ENCODE data around the gene ARID2. TPM values are rescaled to one million over a fixed set of nuclear protein-coding genes. Genes with fewer than 3 reads are reported as not detected.

ARID2 gene
- total RNA-seq, 1 donor from 2014 or later = 41.9 TPM

DNA sequence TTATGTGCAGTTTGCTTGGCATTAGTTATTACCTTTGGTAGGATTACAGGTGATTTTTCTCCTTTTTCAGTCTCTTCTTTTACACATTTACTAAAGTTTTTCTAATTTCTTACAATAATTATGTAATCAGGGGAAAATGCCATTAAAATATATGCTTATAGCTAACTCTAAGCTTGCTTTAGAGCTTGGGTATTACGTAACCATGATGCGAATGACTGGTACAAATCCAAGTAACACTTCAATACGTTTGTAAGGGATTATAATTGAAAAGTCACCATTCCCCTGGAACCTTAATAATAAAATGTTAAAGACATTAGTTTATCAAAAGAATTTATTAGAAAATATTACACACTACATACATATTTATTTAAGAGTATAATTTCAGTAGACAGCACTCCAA, 189.3 kb downstream of the ARID2 start:
- DNase-seq (ENCODE audit: low spot score) = no peak

DNA sequence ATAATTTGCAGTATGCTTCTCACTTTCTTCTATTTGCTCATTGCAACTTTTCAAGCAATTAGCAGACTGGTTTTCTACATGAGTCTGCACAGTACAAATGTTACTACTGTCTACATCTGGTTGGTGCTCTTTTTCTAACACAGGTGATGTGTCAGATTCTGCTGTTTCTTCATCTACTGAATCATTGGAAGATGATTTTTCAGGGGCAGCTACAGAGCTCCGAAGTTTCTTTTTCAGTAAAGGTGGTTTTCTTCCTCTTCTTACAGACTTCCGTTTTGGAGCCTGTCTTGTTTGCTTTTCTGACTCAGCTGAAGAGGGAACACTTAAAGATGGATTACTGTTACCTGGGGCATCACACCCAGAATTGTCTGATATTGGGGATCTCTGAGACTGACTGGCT, 198.8 kb downstream of the ARID2 start:
- no peak for DNase-seq (ENCODE audit: low spot score)

DNA sequence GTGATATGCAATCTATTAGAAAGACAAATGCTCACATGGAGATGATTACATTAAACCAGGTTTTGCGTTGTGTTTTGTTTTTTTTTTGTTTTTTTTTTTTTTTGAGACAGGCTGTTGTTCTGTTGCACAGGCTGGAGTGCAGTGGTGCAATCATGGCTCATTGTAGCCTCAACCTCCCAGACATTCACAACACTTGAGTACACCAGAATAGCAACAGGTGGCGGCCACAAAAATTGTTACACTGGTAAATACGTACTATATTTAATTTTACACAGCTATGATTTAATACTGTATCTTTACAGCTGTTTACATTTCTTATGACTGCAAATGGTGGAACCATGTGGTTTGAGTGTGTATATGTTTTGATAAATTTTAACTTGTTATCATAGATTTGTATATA, 200.9 kb downstream of the ARID2 start:
- DNase-seq (ENCODE audit: low spot score) = no peak

- DNase-seq (ENCODE audit: low spot score) = peak; percentile 23
Observed at GRCh38 chr12:45933504-45933903, 204.0 kb downstream of the ARID2 start.

DNA sequence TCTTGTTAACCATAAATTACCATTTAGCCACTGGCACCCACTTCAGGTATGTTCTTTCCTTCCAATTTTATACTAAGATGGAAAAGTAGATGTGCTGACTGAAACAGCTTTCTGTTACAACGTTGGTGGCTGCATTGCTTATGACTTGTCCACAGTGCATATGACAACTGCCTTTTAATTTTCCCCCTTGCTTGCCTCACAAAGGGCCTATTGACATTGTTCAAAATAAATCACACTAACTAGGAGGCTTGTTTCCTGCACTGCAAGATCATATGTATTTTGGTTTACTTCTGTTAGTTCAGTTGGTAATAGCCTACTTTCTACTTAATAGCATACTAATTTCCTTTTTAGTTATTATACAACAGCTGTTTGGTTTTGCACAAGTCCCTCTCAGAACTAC, 205.4 kb downstream of the ARID2 start:
- no peak for DNase-seq (ENCODE audit: low spot score)

DNA sequence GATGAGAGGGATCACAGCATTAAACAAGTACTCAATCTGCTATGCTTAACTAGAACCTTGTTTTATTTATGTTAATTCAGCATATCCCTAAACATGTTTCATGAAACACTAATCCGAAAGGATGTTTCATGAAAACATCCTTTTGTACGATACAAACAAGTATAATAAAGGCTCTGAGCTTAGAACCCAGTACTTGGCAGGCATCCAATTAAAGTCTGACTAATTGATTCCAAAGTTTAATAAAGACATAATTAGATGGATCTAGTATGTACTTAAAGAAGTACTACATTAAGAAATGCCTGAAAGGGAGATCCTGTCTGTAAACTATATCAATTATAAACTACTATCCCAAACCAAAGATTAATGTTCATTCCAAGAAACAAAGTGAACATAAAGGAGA, 209.1 kb downstream of the ARID2 start:
- DNase-seq (ENCODE audit: low spot score) = no peak

DNA sequence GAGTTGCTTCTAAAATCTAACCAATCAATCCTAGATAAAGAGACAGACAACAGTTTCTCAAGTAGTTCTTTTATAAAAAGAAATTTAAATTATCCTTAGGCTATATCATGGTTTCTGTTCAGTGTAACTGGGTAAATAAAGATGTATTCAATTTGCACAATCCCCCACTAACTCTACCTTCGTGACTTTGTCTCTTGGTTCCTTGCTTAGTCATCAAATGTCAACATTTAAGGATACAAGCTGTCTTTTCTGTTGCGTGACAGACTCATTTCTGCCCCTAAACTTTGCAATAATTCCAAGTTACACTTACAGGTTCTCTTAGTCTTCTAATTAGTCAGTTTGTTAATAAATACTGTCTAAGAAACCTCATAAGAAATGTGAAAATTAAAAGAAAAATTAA, 210.3 kb downstream of the ARID2 start:
- DNase-seq (ENCODE audit: low spot score) = no peak

DNA sequence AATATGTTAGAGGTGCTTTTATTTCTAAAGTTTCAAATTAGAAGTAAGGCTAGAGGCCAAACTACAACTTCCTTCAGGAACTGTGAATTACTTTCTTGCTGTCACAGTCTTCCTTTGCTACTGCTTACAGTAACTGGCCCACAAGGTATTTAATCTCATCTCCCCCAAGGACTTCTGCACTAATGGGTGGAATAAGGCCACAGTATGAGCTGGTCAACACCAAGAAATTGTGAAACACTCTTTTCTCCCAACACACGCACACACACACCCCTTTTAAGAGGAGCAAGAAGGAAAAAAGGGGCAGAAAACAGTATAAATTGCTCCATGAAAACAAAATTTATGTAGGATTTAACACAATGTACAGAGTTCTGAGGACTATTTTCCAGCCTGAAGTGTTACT, 215.3 kb downstream of the ARID2 start:
- no peak for DNase-seq (ENCODE audit: low spot score)

DNA sequence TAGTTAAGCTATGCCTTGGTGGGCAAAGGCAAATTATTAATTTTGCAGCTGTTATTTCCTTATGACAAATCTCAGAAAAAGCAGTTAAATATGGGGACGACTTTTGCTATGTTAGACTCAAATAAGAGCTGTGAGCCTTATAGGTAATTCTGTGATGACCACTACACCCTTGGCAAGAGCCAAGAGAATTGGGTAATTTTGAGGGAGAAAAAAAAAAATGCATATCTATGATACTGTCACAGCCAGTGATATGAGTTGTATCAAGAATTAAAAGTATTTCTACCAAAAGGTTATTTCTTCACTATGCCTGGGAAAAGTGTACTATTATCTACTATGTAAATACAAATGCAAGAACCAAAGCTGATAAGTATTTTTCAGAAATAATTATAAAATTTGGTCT, 216.9 kb downstream of the ARID2 start:
- DNase-seq (ENCODE audit: low spot score) = no peak

GRCh38 chr12:45948546-45948945, 219.0 kb downstream of the ARID2 start:
- DNase-seq (ENCODE audit: low spot score) = no peak
